WTC11 (cell line): ENCODE measurements around the gene THBD.

Experiments used
- CREM ChIP-seq: sonication (generic); formaldehyde crosslinking; IDR thresholded peaks from 2 replicates; pipeline ENCODE4 v1.8.1; 2022; ENCODE audit warnings: mild to moderate bottlenecking, missing genetic modification reagents, moderate library complexity
- CTCF ChIP-seq: fragments of 200-600 bp; IDR thresholded peaks from 2 replicates; pipeline ENCODE4 v1.8.0; 2022; ENCODE audit warnings: antibody characterized with exemption
- ELF4 ChIP-seq: sonication (generic); formaldehyde crosslinking; IDR thresholded peaks from 2 replicates; pipeline ENCODE4 v1.8.1; 2022; ENCODE audit warnings: low read depth, mild to moderate bottlenecking, moderate library complexity, missing genetic modification reagents
- ESRRA ChIP-seq: sonication (generic); formaldehyde crosslinking; IDR thresholded peaks from 2 replicates; pipeline ENCODE4 v1.8.1; 2022; ENCODE audit warnings: mild to moderate bottlenecking, missing genetic modification reagents, borderline replicate concordance
- FOXJ3 ChIP-seq: sonication (generic); formaldehyde crosslinking; IDR thresholded peaks from 2 replicates; pipeline ENCODE4 v1.9.0; 2021; ENCODE audit warnings: missing genetic modification reagents, mild to moderate bottlenecking, borderline replicate concordance
- KAT7 ChIP-seq: sonication (generic); formaldehyde crosslinking; IDR thresholded peaks from 2 replicates; pipeline ENCODE4 v1.8.1; 2023; ENCODE audit warnings: missing genetic modification reagents, mild to moderate bottlenecking, borderline replicate concordance
- MLX ChIP-seq: sonication (generic); formaldehyde crosslinking; IDR thresholded peaks from 2 replicates; pipeline ENCODE4 v1.8.1; 2023; ENCODE audit warnings: mild to moderate bottlenecking, missing genetic modification reagents, moderate library complexity
- NR1H2 ChIP-seq: sonication (generic); formaldehyde crosslinking; IDR thresholded peaks from 2 replicates; pipeline ENCODE4 v1.9.0; 2021; ENCODE audit warnings: mild to moderate bottlenecking, moderate library complexity, missing genetic modification reagents
- PRRX2 ChIP-seq: fragments of 250-450 bp; sonication (Bioruptor Pico); IDR thresholded peaks from 2 replicates; pipeline ENCODE4 v1.8.0; 2021; ENCODE audit warnings: mild to moderate bottlenecking
- STAT6 ChIP-seq: sonication (generic); formaldehyde crosslinking; conservative IDR thresholded peaks from 2 replicates; pipeline ENCODE4 v1.8.1; 2023; ENCODE audit warnings: mild to moderate bottlenecking, low read depth, missing genetic modification reagents, moderate library complexity
- TEAD4 ChIP-seq: sonication (generic); formaldehyde crosslinking; IDR thresholded peaks from 2 replicates; pipeline ENCODE4 v1.8.0; 2022; ENCODE audit warnings: mild to moderate bottlenecking, missing genetic modification reagents
- USF2 ChIP-seq: sonication (generic); formaldehyde crosslinking; IDR thresholded peaks from 2 replicates; pipeline ENCODE4 v1.8.1; 2023; ENCODE audit warnings: mild to moderate bottlenecking, missing genetic modification reagents, moderate library complexity
- ZNF121 ChIP-seq: sonication (generic); formaldehyde crosslinking; IDR thresholded peaks from 2 replicates; pipeline ENCODE4 v1.8.0; 2023; ENCODE audit warnings: missing genetic modification reagents
- ZNF532 ChIP-seq: fragments of 250-450 bp; sonication (Bioruptor Pico); IDR thresholded peaks from 2 replicates; pipeline ENCODE4 v1.9.0; 2021; ENCODE audit warnings: mild to moderate bottlenecking, borderline replicate concordance

- TF ChIP-seq PRRX2: no peak
- TF ChIP-seq NR1H2 (CRISPR knock-in tag): no peak
- TF ChIP-seq STAT6 (CRISPR knock-in tag): no peak
- no peak for TF ChIP-seq ESRRA (CRISPR knock-in tag)
- no peak for TF ChIP-seq CREM
- no peak for TF ChIP-seq CTCF
- TF ChIP-seq TEAD4: no peak
- TF ChIP-seq ELF4 (CRISPR knock-in tag): no peak
- no peak for TF ChIP-seq FOXJ3 (CRISPR knock-in tag)
- TF ChIP-seq ZNF121 (CRISPR knock-in tag): no peak
- no peak for TF ChIP-seq MLX
- TF ChIP-seq KAT7: no peak
- no peak for TF ChIP-seq USF2 (CRISPR knock-in tag)
- no peak for TF ChIP-seq ZNF532 (CRISPR knock-in tag)
Observed at GRCh38 chr20:23080521-23080920, 31.0 kb upstream of the THBD start.
